Tongue (tissue), 2 donors: Measurements from ENCODE around the gene APOO. TPM values are rescaled to one million over a fixed set of nuclear protein-coding genes. Genes with fewer than 3 reads are reported as not detected.
"Not testable (repeated sequence)": the region's sequence is repeated elsewhere in the genome, so short reads cannot be mapped to it uniquely, and the experiment has no call there.

Experiments used
- DNase-seq: peaks from one replicate; pipeline ENCODE4 v3.0.0-alpha.2; 2015
- total RNA-seq: library from RNA; depleted of rRNA; stranded (reverse); fragments of >200 nt; gene quantifications from one replicate; pipeline ENCODE4 v1.2.3, GENCODE V29; 2014

Gene APOO
- total RNA-seq, 1 donor from 2014 or later = 17.0 TPM

DNA sequence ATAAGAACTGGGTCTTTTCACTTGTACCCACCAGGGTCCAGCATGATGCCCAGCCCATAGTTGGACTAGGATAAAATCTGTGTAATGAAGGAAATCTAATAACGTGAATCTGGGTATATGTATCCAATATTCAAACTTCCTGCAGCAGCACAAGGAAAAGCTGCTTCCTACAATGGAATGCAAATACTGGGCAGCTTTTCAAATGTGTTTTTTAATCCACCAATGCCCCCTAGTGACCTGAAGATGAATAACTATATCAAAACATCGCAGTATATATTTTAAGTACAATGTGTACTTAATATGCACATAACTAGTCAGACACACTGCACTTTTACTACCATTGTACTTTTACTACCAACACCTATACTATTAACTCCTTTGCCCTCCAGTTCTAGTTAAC lies 5.3 kb downstream of the APOO start:
- peak; percentile 83 for DNase-seq

DNA sequence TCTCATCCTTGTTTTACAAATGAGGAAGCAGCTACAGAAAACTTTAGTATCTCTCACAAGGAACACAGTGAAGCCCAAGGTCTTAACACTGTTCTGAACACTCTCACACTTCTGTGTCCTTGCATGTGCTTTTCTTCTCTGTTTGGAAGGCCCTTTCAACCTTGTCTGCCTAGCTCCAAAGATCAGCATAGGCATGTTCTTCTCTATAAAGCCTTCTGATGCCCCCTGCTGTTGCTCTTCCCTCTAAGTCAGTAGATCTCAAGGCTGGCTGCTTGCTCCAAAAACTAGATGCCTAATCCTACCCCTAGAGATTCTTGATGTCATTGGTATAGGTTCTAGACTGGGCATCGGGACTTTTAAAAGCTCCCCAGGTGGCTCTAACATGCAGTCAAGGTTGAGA lies 5.9 kb downstream of the APOO start:
- peak; percentile 73 for DNase-seq

DNA sequence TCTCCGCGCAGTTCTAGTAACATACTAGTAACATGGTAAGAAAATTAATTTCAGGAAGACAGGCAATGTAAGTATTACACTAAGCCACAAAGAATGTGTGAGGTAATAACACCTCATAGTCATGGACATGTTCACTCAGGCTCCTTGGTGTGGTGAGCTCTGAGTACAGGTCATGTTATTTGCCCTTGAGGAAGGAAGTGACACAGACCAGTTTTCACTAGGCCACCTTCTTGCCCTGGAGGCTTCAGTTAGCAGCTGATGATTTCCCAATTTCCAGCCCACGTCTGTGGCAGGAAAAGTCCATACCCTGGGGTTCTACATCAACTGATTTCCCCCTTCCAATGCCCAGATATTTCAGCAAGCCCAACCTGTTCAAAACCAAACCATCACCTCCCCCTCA lies 6.7 kb downstream of the APOO start:
- DNase-seq = no peak

DNA sequence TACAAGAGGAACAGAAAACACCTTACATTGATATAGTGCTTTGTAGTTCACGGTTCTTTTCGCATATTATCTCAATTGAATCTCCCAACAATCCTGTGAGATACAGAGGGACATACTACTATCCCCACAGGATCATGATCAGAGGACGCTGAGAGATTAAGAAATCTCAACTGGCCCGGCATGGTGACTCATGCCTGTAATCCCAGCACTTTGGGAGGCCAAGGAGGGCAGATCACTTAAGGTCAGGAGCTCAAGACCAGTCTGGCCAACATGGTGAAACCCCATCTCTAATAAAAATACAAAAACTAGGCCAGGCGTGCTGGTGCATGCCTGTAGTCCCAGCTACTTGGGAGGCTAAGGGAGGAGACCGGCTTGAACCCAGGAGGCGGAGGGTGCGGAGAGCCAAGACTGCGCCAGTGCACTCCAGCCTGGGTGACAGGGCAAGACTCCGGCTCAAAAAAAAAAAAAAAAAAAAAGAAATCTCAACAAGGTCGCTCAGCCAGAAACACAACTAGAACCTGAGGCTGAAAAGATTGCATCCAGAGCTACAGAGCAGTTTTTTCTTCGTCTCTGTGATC lies 7.4 kb downstream of the APOO start:
- no peak for DNase-seq

DNA sequence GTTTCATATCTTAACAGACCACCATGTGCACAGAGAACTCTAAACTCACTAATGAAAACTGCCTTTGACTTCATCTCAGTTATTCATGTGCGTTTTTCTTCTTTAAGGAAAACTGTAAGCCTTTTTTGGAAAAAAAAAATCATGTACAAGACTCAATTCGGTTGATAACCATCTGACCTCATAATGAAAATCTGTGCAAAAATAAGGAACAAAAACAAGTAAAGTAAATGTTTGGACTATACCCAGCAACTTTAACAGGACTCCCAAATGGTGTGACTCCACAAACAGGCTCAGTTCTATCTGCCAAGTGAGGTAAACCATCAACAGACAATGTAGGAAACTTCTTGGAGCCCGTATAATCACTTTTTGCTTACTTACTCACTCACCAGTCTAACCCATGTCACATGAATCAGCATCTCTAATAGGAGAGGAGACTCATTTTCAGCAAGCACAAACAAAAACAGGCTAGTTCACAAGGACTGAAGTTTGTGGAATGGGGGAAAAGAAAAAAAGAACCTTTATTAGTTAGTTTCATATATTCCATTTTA lies 9.3 kb downstream of the APOO start:
- DNase-seq = no peak

DNA sequence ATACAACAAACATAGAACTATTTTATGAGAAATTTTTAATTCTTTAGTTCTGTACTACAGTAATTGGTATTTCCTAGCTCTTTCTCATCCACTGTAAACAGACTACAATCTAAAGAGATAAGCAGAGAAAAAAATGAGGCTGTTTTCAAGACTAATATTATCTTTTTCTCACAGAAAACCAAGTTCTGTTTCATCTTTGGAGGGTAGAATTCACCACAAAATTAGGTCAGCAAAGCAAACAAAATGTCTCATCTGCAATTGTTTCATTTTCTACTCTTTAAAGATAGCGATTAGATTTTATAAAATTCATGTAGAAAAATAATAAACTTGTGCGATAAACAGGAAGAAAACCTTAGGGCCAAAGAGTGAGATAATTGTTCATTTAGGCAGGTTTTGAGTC lies 10.8 kb downstream of the APOO start:
- DNase-seq = no peak

DNA sequence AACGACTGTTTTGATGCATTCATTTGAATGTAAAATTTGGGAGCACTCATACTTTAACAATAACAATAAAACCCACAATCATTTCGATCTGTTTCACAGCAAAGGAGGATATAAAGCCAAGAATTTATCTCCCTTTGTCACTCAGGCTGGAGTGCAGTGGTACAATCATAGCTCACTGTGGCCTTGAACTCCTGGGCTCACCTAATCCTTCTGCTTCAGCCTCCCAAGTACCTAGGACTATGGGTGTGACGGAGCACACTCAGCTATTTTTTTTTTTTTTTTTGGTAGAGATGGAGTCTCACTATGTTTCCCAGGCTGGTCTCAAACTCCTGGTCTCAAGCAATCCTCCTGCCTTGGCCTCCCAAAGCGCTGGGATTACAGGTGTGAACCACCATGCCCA lies 11.2 kb downstream of the APOO start:
- DNase-seq = not testable (repeated sequence)

DNA sequence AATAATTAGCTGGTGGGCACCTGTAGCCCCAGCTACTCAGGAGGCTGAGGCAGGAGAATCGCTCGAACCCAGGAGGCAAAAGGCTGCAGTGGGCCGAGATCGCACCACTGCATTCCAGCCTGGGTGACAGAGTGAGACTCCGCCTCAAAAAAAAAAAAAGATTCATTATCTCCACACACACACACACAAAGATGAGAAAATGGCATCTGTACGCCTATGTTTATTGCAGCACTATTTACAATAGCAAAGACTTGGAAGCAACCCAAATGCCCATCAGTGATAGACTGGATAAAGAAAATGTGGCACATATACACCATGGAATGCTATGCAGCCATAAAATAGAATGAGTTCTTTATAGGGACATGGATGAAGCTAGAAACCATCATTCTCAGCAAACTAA lies 12.7 kb downstream of the APOO start:
- not testable (repeated sequence) for DNase-seq

DNA sequence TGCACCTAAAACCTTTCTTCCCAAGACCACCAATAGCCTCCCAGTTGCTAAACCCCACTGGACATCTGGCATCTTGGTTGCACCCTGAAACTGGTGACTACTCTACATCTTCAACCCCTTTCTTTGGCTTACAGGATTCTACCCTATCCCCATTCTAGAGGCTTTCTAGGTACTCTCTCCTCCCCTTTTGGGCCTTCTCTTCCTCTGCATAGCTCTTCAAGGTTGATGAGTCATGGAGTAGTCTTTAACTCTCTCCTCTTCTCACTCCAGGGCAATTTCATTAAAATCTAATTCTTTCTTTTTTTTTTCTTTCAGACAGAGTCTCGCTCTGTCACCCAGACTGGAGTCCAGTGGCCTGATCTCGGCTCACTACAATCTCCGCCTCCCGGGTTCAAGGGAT lies 16.8 kb downstream of the APOO start:
- no peak for DNase-seq

DNA sequence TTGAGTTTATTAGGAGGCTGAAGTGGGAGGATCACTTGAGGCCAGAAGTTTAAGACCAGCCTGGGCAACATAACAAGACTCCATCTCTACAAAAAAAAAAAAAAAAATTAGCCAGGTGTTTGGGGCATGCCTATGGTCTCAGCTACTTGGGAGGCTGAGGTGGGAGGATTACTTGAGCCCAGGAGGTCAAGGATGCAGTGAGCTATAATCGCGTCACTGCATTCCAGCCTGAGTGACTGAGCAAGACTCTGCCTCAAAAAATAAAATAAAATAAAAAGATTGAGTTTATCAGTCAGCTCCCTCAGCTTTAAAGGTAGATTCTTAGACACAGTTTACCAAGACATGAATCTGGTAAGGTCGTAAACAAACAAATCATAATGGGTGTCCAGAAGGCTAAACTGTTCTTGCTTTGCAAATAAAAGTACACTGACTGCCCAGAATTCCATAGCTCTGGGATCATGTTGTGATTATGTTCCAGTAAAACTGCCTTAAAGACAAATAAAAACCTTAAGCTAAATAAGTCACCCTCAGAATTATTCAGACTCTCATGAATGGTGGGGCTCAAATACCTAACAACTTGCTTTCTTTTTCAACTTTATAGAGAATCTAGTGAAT lies 18.7 kb downstream of the APOO start:
- no peak for DNase-seq

DNA sequence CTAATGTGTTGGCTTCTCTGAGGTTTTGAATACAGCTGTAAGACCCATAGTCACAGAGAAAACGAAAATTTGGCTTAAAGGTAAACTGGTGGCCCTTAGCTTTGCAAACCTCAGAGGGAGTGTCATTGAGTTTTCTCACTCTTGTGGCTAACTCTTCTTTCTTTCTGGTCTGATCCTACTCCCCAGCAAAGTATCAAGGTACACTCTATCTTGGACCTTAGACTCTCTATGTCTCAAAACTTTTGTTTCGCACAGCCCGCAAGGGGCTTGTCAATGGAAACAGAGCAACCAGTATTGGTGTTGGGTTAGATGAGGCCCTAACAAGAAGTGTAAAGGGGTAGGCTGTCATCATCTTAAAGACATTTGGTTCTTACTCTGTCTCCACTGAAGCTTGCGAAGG lies 19.8 kb downstream of the APOO start:
- DNase-seq = no peak

DNA sequence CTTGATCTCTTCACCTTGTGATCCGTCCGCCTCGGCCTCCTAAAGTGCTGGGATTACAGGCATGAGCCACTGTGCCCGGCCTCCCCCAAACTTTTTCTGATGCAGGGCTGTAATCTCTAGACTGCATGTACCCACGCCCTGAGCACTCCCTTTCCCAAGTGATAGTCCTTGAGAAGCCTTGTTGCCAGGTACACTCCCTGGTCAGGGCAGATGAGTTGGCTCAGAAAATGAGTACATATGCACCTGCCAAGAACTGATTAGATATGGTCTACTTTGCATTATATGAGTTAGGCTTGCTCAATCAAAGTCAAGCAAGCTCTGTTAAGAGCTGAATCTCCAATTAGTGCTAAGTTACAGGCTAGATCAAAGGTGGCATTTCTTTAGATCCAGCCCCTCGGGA lies 20.3 kb downstream of the APOO start:
- DNase-seq = no peak

DNA sequence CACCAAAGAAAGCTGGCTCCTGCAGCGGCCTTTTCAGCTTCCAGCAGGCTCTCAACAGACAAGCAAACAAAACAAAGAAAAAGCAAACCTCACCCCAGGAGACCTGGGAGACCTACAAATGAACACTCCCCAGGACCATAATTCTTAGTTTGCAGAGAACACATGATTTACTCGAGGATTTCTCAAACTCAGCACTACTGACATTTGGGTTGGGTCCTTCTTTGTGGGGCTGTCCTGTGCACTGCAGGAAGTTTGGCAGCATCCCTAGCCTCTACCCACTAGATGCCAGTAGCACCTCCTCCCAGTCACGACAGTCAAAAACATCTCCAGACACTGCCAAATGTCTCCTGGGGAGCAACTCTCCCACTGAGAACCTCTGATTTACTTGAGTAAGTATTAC lies 21.9 kb downstream of the APOO start:
- DNase-seq = no peak

DNA sequence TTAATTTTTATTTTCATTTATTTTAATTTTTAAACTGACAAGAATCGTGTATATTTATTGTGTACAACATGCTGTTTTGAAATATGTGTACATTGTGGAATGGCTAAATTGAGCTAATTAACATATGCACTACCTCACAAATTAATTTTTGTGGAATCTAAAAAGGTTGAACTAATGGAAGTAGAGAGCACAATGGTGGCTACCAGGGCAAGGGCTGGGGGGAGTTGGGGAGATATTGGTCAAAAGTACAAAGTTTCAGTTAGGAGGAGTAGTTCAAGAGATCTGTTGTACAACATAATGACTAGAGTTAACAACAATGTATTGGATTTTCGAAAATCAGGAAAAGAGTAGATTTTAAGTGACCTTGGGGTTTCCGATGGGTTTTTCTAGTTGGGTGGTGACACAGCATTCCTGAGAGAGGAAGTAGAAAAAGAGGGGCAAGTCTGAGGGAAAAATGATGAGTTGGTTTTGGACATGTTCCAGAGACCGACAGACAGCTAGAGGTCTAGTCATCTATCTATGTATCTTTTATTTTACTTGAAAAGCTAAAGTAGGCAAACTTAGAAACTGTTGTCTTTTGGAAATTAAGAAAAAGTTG lies 23.2 kb downstream of the APOO start:
- no peak for DNase-seq

DNA sequence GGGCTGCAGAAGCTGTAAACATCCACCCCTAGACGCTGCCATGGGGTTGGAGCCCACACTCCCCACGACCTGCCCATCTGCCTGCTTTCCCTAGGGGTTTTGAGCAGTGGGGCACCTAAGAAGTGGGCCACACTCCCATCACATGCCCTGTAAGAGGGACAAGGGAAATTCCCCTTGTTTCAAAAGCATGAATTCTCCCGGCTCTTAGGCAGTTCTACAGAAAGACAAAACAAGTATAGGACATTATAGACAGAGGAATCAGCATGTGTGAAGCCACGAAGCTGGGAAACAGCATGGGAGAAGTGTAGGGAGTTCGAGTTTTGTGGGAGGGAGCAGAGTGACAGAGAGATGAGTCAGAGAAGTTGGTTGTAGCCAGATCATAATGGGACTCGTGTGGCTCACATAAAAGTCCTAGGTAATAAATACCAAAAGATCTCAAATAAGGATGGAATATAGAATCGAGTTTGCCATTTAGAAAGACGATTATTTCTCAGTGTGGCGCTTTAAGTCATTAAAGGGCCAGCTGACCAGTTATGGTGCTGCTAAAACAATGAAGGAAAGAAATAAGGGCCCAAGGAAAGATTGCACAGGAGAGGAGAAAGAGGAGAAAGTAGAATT lies 23.9 kb downstream of the APOO start:
- no peak for DNase-seq

DNA sequence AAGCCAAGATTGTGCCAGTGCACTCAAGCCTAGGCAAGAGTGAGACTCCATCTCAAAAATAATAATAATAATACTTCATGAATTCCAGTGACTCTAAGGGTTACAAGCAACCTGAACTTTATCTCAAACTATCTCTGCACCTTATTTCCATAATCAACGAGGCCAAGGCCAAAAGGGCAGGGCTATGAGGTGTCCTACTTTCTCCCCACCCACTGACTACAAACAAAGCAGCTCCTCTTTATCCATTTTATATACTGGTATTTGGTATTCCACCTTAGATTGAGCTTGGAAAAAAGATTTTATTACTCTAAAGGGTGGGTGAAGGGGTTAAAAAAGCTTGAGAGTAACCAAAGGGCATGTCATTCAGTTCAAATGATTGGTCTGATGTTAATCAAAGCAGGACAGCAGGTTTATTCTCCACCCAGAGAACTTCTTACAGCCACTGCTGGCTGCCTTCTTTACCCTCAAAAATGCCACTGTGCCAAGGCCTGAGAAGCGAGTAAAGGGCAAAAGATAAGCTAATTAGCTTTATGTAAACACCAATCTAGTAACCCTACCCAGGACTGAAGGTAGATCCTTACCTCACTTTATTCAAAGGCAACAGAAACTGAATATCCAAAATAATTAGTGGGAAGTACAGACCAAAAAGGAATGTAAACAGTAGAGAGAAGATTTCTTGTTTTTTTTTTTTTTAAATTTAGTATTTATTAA lies 28.2 kb downstream of the APOO start:
- no peak for DNase-seq

DNA sequence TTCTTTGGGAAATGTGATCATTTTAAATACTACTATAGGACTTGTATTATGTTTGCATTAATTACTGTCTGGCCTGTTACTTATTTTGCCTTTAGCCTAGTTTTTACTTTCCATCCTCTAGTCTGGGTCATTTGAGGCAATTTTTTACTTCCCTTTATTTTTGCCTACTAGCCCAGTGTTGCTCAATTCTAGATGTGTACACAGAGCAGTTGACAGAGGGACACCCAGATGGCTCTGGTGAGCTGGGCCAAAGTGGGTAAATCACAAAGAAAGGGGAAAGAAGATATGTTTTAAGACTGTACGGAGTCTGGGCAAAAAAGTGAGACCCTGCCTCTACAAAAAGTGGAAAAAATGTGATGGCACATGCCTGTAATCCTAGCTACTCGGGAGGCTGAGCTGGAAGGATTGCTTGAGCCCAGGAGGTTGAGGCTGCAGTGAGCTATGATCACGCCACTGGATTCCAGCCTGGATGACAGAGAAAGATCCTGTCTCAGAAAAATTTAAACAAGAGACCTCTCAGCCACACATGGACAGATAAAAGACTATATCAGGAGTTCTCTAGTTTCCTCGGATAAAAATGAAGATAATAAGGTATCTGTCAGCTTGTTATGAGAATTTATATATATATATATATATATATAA lies 35.7 kb downstream of the APOO start:
- DNase-seq = no peak

DNA sequence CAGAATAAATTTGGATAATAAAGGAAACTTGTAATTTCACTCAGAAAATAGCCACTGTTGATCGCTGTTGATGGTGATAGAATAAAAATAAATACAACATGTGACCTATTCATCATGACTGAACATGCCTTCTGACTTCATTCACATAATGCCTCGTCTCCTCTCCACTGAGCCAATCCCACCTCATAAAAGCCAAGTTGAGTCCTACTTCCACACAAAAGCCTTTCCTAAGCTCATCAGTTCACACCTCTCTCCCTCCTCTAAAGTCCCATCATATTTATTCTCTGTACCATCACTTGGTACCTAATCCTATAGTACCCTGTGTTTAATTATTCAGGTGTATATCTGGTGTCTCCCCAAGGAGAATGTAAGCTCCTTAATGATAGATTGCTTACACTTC lies 37.7 kb downstream of the APOO start:
- no peak for DNase-seq

DNA sequence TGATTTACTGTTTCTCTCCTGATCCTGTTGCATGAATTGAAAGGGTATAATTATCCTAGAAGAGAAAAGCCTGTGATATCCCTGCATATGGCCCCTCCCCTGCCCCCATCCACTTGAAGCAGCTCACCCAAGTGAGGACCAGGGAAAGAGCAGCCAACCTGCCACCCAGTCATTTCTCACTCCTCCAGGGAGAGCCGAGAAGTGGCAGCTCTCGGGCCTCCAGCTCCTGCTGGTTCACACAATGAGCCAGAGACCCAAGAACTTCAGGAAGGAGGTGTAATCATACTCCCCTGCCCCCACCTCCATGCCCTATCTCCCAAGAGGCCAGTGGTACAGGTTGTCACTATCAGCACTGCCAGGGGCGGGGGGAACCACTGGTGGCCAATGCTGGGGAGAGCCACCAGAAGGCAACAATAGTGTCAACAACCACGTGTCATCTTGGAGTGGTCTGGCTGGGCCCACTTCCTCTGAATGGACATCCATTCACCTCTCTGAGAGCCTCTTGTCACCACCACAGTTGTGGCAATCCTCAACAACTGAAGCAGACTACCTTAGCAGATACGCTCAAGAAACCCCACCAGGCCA lies 42.9 kb downstream of the APOO start:
- no peak for DNase-seq

DNA sequence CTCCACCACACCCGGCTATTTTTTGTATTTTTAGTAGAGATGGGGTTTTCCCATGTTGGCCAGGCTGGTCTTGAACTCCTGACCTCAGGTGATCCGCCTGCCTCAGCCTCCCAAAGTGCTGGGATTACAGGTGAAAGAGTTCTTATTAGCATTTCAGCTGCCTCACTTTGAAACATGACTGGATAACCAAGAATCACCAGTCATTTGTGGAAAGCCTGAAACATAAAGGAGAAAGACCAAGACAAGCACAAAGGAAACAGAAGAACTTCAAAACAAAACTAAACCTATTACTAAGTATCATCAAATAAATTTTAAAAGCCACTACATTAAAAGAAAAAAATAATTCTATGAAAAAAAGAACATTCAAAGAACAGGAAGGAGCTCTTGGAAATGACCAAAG lies 45.8 kb downstream of the APOO start:
- DNase-seq = not testable (repeated sequence)

DNA sequence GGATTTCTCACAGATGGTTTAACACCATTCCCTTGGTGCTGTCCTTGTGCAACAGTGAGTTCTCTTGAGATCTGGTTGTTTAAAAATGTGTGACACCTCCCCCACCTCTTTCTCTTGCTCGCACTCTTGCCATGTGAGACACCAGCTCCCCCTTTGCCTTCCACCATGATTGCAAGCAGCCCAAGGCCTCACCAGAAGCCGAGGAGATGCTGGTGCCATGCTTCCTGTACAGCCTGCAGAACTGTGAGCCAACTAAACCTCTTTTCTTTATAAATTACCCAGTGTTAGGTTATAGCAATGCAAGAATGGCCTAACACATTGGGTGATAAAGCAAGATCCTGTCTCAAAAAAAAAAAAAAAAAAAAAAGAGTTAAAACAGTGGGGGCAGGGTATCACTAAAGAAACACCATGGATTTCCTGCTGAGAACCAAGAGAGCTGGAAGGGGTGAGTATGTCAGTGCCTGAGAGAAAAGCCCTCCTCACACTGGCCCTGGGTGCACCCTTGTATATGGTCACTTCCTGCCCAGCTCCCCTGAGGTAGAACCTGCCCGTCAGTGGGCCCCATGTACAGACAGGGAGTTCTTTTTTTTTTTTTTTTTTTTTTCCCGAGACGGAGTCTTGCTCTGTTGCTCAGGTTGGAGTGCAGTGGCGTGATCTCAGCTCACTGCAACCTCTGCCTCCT lies 46.4 kb downstream of the APOO start:
- DNase-seq = no peak
